H1 (cell line): ENCODE results near the gene GPER1. TPM values are rescaled to one million over a fixed set of nuclear protein-coding genes. Genes with fewer than 3 reads are reported as not detected.
A peak's percentile ranks its signal among the peaks of the same experiment; 100 is the strongest.

ENCODE experiments used
- BCL11A ChIP-seq, 2 experiments: IDR thresholded peaks; one replicate each; pipeline ENCODE4 v1.6.1; 2011; ENCODE audit warnings: low read depth in 2 of 2, low read length in 2 of 2, mild to moderate bottlenecking in 2 of 2
- BRCA1 ChIP-seq: IDR thresholded peaks from 2 replicates; pipeline ENCODE4 v1.6.1; 2012; ENCODE audit warnings: low read depth, low read length, improper control_type of control experiment
- CBX5 ChIP-seq: fragments of 300-800, 300-1000 bp; sonication (generic); IDR thresholded peaks from 2 replicates; pipeline ENCODE4 v1.7.1; 2016; ENCODE audit warnings: antibody characterized with exemption, low read length, low read depth
- CEBPB ChIP-seq: IDR thresholded peaks from 2 replicates; pipeline ENCODE4 v1.6.1; 2012; ENCODE audit warnings: low read depth, low read length
- EGR1 ChIP-seq: IDR thresholded peaks from 2 replicates; pipeline ENCODE4 v1.6.1; 2011; ENCODE audit warnings: low read depth, low read length, borderline replicate concordance
- EP300 ChIP-seq, 2 experiments: IDR thresholded peaks; 1 replicate in 1 of 2; 2 replicates in 1 of 2; pipeline ENCODE4 v1.6.1; 2011 to 2012; ENCODE audit warnings: low read depth in 2 of 2, low read length in 2 of 2, mild to moderate bottlenecking in 2 of 2, borderline replicate concordance in 1 of 2, inconsistent platforms in 1 of 2, moderate library complexity in 1 of 2
- HDAC2 ChIP-seq, 2 experiments: fragments of 300-600 bp in 1 of 2; sonication (generic) in 1 of 2; IDR thresholded peaks; 2 replicates each; pipeline ENCODE4 v1.6.1; 2011 to 2012; ENCODE audit warnings: low read depth in 2 of 2, low read length in 2 of 2, mild to moderate bottlenecking in 2 of 2, moderate library complexity in 2 of 2, borderline replicate concordance in 1 of 2, inconsistent platforms in 1 of 2
- POLR2AphosphoS5 ChIP-seq: IDR thresholded peaks from 2 replicates; pipeline ENCODE4 v1.6.1; 2011; ENCODE audit warnings: low read depth, low read length
- RFX5 ChIP-seq: IDR thresholded peaks from 2 replicates; pipeline ENCODE4 v1.6.1; 2011; ENCODE audit warnings: low read depth, low read length, improper control_type of control experiment, borderline replicate concordance
- SIRT6 ChIP-seq: IDR thresholded peaks from one replicate; pipeline ENCODE4 v1.7.1; 2012; ENCODE audit warnings: low read length, inconsistent platforms
- SIX5 ChIP-seq: IDR thresholded peaks from 2 replicates; pipeline ENCODE4 v1.6.1; 2011; ENCODE audit warnings: mild to moderate bottlenecking, low read depth, low read length
- TAF1 ChIP-seq: IDR thresholded peaks from 2 replicates; pipeline ENCODE4 v1.6.1; 2011; ENCODE audit warnings: mild to moderate bottlenecking, low read depth, low read length
- TBP ChIP-seq: IDR thresholded peaks from 2 replicates; pipeline ENCODE4 v1.6.1; 2011; ENCODE audit warnings: low read depth, low read length, improper control_type of control experiment
- YY1 ChIP-seq: IDR thresholded peaks from 2 replicates; pipeline ENCODE4 v1.6.1; 2011; ENCODE audit warnings: low read depth, mild to moderate bottlenecking, low read length
- ZNF274 ChIP-seq: IDR thresholded peaks from 2 replicates; pipeline ENCODE4 v1.7.0; 2012; ENCODE audit warnings: low read length, borderline replicate concordance; ENCODE audit errors: extremely low read depth
- polyA plus RNA-seq, 7 experiments: library from polyadenylated mRNA; depleted of rRNA in 3 of 7; stranded (reverse) in 5 of 7; unstranded in 2 of 7; fragments of >200 nt in 5 of 7; fragments of 200-250 nt in 2 of 7; gene quantifications; 1 replicate in 5 of 7; 2 replicates in 1 of 7; 4 replicates in 1 of 7; pipeline versions ENCODE4 v1.2.1 to v1.2.3, GENCODE V29; 2011 to 2013; ENCODE audit warnings: missing spikeins in 2 of 7, mixed read lengths in 2 of 7
- total RNA-seq: library from RNA; stranded (reverse); fragmentation: NEBNext Ultra II Directional; extraction: Animal tissue kit (Norgen Biotek cat#: 25700); gene quantifications from 2 replicates; pipeline ENCODE4 v1.2.1, GENCODE V29; 2021
- TF ChIP-seq, protein P1 (sequence below), 3 experiments: IDR thresholded peaks; 1 replicate in 2 of 3; 2 replicates in 1 of 3; pipeline versions ENCODE4 v1.5.1 to v1.6.1; 2011; ENCODE audit warnings: low read length in 3 of 3, mild to moderate bottlenecking in 3 of 3, inconsistent platforms in 2 of 3, low read depth in 1 of 3, moderate library complexity in 1 of 3; ENCODE audit not compliant: insufficient read depth in 1 of 3; ENCODE audit errors: control extremely low read depth in 1 of 3

Gene GPER1
- total and polyA plus RNA-seq, 2 of the 8 experiments (the other 6 are each of a cell fraction or from before 2014, with no cell fraction given) = 0.24 to 0.47 TPM

DNA sequence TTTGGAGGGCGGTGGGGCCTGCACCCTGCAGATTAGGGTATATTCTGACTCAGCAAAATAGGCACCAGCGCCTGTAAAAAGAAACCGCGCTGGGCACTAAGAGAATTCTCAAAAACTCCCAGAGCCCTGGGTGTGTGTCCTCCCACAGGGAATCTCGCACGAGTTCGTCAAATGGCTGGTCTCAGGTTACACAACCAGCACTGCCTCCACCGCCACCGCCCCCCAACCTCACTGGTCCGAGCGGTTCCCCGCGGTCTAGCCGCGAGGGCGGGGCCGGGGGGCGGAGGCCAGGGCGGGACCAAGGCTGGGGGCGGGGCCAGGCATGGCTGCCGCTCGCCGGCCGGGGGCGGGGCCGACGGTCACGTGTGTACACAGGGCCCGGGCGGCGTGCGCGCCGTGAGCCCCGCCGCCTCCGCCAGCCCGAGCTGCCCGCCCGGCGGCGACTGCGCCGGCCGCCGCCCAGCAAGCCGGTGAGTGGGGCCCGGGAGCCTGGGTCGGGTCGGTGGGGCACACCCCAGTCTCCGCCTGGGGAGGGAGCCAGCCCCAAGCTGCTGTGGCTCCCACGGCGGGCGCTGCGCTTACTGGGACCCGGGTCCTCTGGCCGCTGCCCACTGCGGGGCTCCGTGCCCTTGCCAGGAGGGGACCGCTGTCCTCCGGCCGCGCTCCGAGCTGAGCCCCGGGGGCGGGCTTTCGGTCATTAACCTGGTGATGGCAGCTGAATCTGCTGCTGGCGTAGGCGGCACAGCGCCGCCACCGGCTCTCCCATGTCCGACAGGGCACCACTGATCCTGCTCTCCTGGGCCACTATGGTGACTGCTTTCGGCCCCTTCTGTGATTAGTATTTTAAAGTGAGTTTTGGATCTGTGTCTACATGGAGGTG is 43.5 kb upstream of the GPER1 start, which contains the start of gene GPR146 (continued):
- TF ChIP-seq, protein P1, sequence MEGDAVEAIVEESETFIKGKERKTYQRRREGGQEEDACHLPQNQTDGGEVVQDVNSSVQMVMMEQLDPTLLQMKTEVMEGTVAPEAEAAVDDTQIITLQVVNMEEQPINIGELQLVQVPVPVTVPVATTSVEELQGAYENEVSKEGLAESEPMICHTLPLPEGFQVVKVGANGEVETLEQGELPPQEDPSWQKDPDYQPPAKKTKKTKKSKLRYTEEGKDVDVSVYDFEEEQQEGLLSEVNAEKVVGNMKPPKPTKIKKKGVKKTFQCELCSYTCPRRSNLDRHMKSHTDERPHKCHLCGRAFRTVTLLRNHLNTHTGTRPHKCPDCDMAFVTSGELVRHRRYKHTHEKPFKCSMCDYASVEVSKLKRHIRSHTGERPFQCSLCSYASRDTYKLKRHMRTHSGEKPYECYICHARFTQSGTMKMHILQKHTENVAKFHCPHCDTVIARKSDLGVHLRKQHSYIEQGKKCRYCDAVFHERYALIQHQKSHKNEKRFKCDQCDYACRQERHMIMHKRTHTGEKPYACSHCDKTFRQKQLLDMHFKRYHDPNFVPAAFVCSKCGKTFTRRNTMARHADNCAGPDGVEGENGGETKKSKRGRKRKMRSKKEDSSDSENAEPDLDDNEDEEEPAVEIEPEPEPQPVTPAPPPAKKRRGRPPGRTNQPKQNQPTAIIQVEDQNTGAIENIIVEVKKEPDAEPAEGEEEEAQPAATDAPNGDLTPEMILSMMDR (IDR thresholded peaks at IDR 0.05; ENCODE audit: control extremely low read depth in 1 of 3, insufficient read depth in 1 of 3, low read depth in 1 of 3, low read length in 3 of 3) = peak; percentile 64 to 76 (median 74)
- TF ChIP-seq SIX5 (peak; percentile 16; the same call in 1 of the 2 replicates), ZNF274 (no peak), BCL11A (IDR thresholded peaks at IDR 0.05; ENCODE audit: low read depth in 2 of 2, low read length in 2 of 2) (no peak), RFX5 (no peak), YY1 (peak; percentile 56; the same call in 1 of the 2 replicates), TBP (peak; percentile 25; the same call in 1 of the 2 replicates), HDAC2 (IDR thresholded peaks at IDR 0.05; ENCODE audit: borderline replicate concordance in 1 of 2, low read depth in 2 of 2, low read length in 2 of 2) (0 out of 4 replicates have a peak, but pooled peaks of 1 of the 2 experiments have one; percentile 17), CEBPB (peak; percentile 8; the same call in 1 of the 2 replicates), TAF1 (peak; percentile 58), CBX5 (no peak), SIRT6 (no peak), BRCA1 (peak; percentile 54), EGR1 (peak; percentile 53; the same call in 1 of the 2 replicates), POLR2AphosphoS5 (no peak; the same call in 1 of the 2 replicates), EP300 (IDR thresholded peaks at IDR 0.05; ENCODE audit: borderline replicate concordance in 1 of 2, low read depth in 2 of 2, low read length in 2 of 2) (0 out of 3 replicates have a peak, but pooled peaks of 1 of the 2 experiments have one; percentile 11)
